IMR-90 (cell line): Measurements from ENCODE around the gene ST6GAL2. TPM values are rescaled to one million over a fixed set of nuclear protein-coding genes. Genes with fewer than 3 reads are reported as not detected.

Source experiments
- ATAC-seq: fragments of 200-7000 bp; cut with Tn5 transposase; 2 replicates; pipeline ENCODE4 v1.9.1; 2020; ENCODE audit warnings: low read depth, mild to moderate bottlenecking, moderate library complexity
- BruUV-seq: library from RNA; stranded (reverse); fragments of 400-500 nt; replicated peaks from 2 replicates; lab custom pipeline; 2021; lab: Mats Ljungman, UMichigan
- CTCF ChIA-PET: fragments of 300-600 bp; formaldehyde crosslinking; extraction: SDS; loops from one replicate; lab custom pipeline; 2021; ENCODE audit warnings: antibody characterized with exemption; lab: Yijun Ruan, JAX
- POLR2A ChIA-PET: fragments of 300-600 bp; sonication (Branson Sonifier 250); formaldehyde crosslinking; loops from one replicate; lab custom pipeline; 2022; ENCODE audit warnings: antibody characterized with exemption; ENCODE audit not compliant: unreplicated experiment; lab: Charles Lee
- DNase-seq: peaks from one replicate; pipeline ENCODE4 v3.0.0; 2013
- H2AFZ ChIP-seq: replicated peaks from 2 replicates; pipeline ENCODE3; 2013; ENCODE audit warnings: low read length, mild to moderate bottlenecking; ENCODE audit not compliant: poor library complexity
- H2AK5ac ChIP-seq: 2 replicates; pipeline ENCODE4 v1.6.1; 2013; ENCODE audit warnings: low read depth, low read length, inconsistent platforms
- H2AK9ac ChIP-seq: replicated peaks from 2 replicates; pipeline ENCODE3; 2013; ENCODE audit warnings: mild to moderate bottlenecking, low read depth, low read length, moderate library complexity; ENCODE audit not compliant: poor library complexity
- H2BK120ac ChIP-seq: 2 replicates; pipeline ENCODE4 v1.6.1; 2013; ENCODE audit warnings: low read depth, low read length, inconsistent platforms
- H2BK15ac ChIP-seq: 3 replicates; pipeline ENCODE4 v1.6.1; 2013; ENCODE audit warnings: low read depth, low read length, inconsistent platforms
- H2BK20ac ChIP-seq: 2 replicates; pipeline ENCODE4 v1.6.1; 2013; ENCODE audit warnings: low read depth, mild to moderate bottlenecking, inconsistent platforms, low read length, moderate library complexity
- H2BK5ac ChIP-seq: 2 replicates; pipeline ENCODE4 v1.6.1; 2013; ENCODE audit warnings: mild to moderate bottlenecking, low read depth, low read length, inconsistent platforms; ENCODE audit not compliant: poor library complexity, severe bottlenecking
- H3K14ac ChIP-seq: replicated peaks from 2 replicates; pipeline ENCODE4 v1.6.1; 2013; ENCODE audit warnings: low read depth, low read length, inconsistent platforms
- H3K18ac ChIP-seq: 2 replicates; pipeline ENCODE4 v1.6.1; 2013; ENCODE audit warnings: low read depth, low read length, control low read depth
- H3K23ac ChIP-seq: 2 replicates; pipeline ENCODE4 v1.6.1; 2013; ENCODE audit warnings: low read depth, low read length, inconsistent platforms
- H3K27ac ChIP-seq: 2 replicates; pipeline ENCODE4 v1.5.1; 2013; ENCODE audit warnings: mild to moderate bottlenecking, control low read depth, low read length; ENCODE audit not compliant: insufficient read depth
- H3K27me3 ChIP-seq: 2 replicates; pipeline ENCODE4 v1.6.1; 2013; ENCODE audit warnings: low read length; ENCODE audit not compliant: control insufficient read depth, insufficient read depth
- H3K36me3 ChIP-seq: 2 replicates; pipeline ENCODE4 v1.6.1; 2013; ENCODE audit warnings: low read length, mixed read lengths; ENCODE audit not compliant: control insufficient read depth, insufficient read depth
- H3K4ac ChIP-seq: 2 replicates; pipeline ENCODE4 v1.6.1; 2013; ENCODE audit warnings: low read depth, low read length, inconsistent platforms
- H3K4me1 ChIP-seq: 2 replicates; pipeline ENCODE4 v1.6.1; 2013; ENCODE audit warnings: low read length, mixed read lengths; ENCODE audit not compliant: control insufficient read depth, insufficient read depth
- H3K4me2 ChIP-seq: 2 replicates; pipeline ENCODE4 v1.6.1; 2013; ENCODE audit warnings: low read depth, mild to moderate bottlenecking, control low read depth, low read length, moderate library complexity
- H3K4me3 ChIP-seq: 2 replicates; pipeline ENCODE4 v1.5.1; 2013; ENCODE audit warnings: low read depth, mild to moderate bottlenecking, control low read depth, low read length, moderate library complexity; ENCODE audit not compliant: insufficient read depth
- H3K56ac ChIP-seq: 2 replicates; pipeline ENCODE4 v1.6.1; 2013; ENCODE audit warnings: low read length, inconsistent platforms; ENCODE audit not compliant: insufficient read depth; ENCODE audit errors: extremely low read depth
- H3K79me1 ChIP-seq, 2 experiments: 2 replicates each; pipeline ENCODE4 v1.6.1; 2013; ENCODE audit warnings: low read length in 2 of 2, inconsistent platforms in 1 of 2, low read depth in 1 of 2
- H3K9ac ChIP-seq: 2 replicates; pipeline ENCODE4 v1.6.1; 2013; ENCODE audit warnings: low read depth, low read length, control low read depth
- H3K9me1 ChIP-seq: 2 replicates; pipeline ENCODE4 v1.6.1; 2013; ENCODE audit warnings: low read length, inconsistent platforms; ENCODE audit not compliant: insufficient read depth
- H3K9me3 ChIP-seq: 2 replicates; pipeline ENCODE4 v1.6.1; 2013; ENCODE audit warnings: low read length; ENCODE audit not compliant: control insufficient read depth, insufficient read depth
- H4K20me1 ChIP-seq: 2 replicates; pipeline ENCODE4 v1.6.1; 2013; ENCODE audit warnings: low read length, inconsistent platforms; ENCODE audit not compliant: insufficient read depth
- H4K5ac ChIP-seq: 2 replicates; pipeline ENCODE4 v1.6.1; 2013; ENCODE audit warnings: mild to moderate bottlenecking, low read depth, low read length, control low read depth
- H4K8ac ChIP-seq, 2 experiments: 2 replicates each; pipeline ENCODE4 v1.6.1; 2013; ENCODE audit warnings: low read depth in 2 of 2, low read length in 2 of 2, control low read depth in 1 of 2, inconsistent platforms in 1 of 2
- H4K91ac ChIP-seq: 2 replicates; pipeline ENCODE4 v1.6.1; 2013; ENCODE audit warnings: low read depth, low read length, inconsistent platforms; ENCODE audit not compliant: insufficient read depth
- BHLHE40 ChIP-seq: fragments of 150-350 bp; IDR thresholded peaks from 2 replicates; pipeline ENCODE4 v1.6.1; 2016; ENCODE audit warnings: mild to moderate bottlenecking, low read depth, low read length
- CEBPB ChIP-seq: IDR thresholded peaks from 2 replicates; pipeline ENCODE4 v1.6.1; 2012; ENCODE audit warnings: low read depth, low read length, improper control_type of control experiment
- CHD1 ChIP-seq: IDR thresholded peaks from 2 replicates; pipeline ENCODE4 v1.6.1; 2012; ENCODE audit warnings: low read depth, low read length, improper control_type of control experiment
- CTCF ChIP-seq: conservative IDR thresholded peaks from 2 replicates; pipeline ENCODE4 v1.5.1; 2012; ENCODE audit warnings: mild to moderate bottlenecking, low read depth, low read length, improper control_type of control experiment
- MAFK ChIP-seq: IDR thresholded peaks from 2 replicates; pipeline ENCODE4 v1.6.1; 2012; ENCODE audit warnings: low read depth, low read length, improper control_type of control experiment
- MAZ ChIP-seq: IDR thresholded peaks from 2 replicates; pipeline ENCODE4 v1.6.1; 2012; ENCODE audit warnings: low read depth, mild to moderate bottlenecking, low read length, improper control_type of control experiment, moderate library complexity, borderline replicate concordance
- MXI1 ChIP-seq: IDR thresholded peaks from 2 replicates; pipeline ENCODE4 v1.6.1; 2012; ENCODE audit warnings: low read depth, mild to moderate bottlenecking, low read length, moderate library complexity, borderline replicate concordance
- RFX5 ChIP-seq: IDR thresholded peaks from 2 replicates; pipeline ENCODE4 v1.8.0; 2012; ENCODE audit warnings: low read depth, mild to moderate bottlenecking, low read length, moderate library complexity
- SMC3 ChIP-seq: fragments of 150-350 bp; IDR thresholded peaks from 2 replicates; pipeline ENCODE4 v1.6.1; 2016; ENCODE audit warnings: low read depth, mild to moderate bottlenecking, antibody characterized with exemption, low read length, moderate library complexity
- WGBS, 2 experiments: methylation state at CpG; one replicate each; pipeline versions ENCODE4 v1.1.5 to v1.1.7; 2013; ENCODE audit warnings: missing lambda C conversion rate in 2 of 2; ENCODE audit not compliant: insufficient read length in 1 of 2; ENCODE audit errors: extremely low coverage in 2 of 2; 5-methylcytosine and 5-hydroxymethylcytosine counted together
- dilution Hi-C: fragments of 300-500 bp; cut with HindIII; formaldehyde crosslinking; loops from one replicate; pipeline ENCODE4 v1.14.3; 2018; ENCODE audit warnings: low sequenced_read_pairs; ENCODE audit not compliant: unreplicated experiment
- in situ Hi-C: fragments of 300-500 bp; cut with MboI; formaldehyde crosslinking; loops from 3 replicates; pipeline ENCODE4 v1.14.3; 2019; ENCODE audit warnings: low sequenced_read_pairs, inconsistent platforms, mixed read lengths
- intact Hi-C: fragments of 100-400 bp; cut with micrococcal nuclease; formaldehyde crosslinking; loops from 2 replicates; pipeline ENCODE4 v1.10.0; 2022
- polyA plus RNA-seq, 3 experiments: library from polyadenylated mRNA; depleted of rRNA; stranded (reverse); fragments of >200 nt; gene quantifications; 2 replicates each; pipeline ENCODE4 v1.2.3, GENCODE V29; 2012; ENCODE audit warnings: low replicate concordance in 1 of 3
- total RNA-seq: library from RNA; depleted of rRNA; stranded (reverse); fragments of >200 nt; gene quantifications from 2 replicates; pipeline ENCODE4 v1.2.3, GENCODE V29; 2012
- TF ChIP-seq, protein P1 (sequence below): fragments of 150-350 bp; IDR thresholded peaks from 2 replicates; pipeline ENCODE4 v1.6.1; 2017; ENCODE audit warnings: mild to moderate bottlenecking, antibody characterized with exemption, low read length, low read depth
- TF ChIP-seq, protein P2 (sequence below): fragments of 150-350 bp; IDR thresholded peaks from 2 replicates; pipeline ENCODE4 v1.6.1; 2016; ENCODE audit warnings: low read depth, mild to moderate bottlenecking, low read length, moderate library complexity, borderline replicate concordance

ST6GAL2 gene
- total and polyA plus RNA-seq, 2 of the 4 experiments (the other 2 are of a cell fraction) = not detected

DNA sequence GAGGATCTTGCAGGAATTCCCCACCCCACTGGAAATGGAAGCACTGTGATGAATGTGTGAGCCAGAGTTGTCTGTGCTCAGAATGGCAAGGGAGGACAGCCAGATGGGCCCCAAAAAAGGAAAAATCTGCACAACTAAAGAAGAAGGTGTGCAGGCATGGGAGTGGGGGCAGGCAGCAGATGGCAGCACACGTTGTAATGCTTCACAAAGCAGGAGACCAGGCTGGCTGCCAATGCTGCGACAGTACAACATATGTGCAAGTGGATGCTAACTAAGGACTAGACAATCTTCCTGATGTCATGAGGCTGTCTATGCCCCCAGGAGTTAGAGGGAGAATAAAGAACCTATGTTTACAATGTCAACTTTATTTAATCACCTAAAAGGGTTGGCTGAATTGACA is 27.2 kb downstream of the ST6GAL2 start:
- Histone ChIP-seq H3K36me3 (no peaks in the 10 kb centered on the region), H3K14ac (no peak overlapping the region), H2AFZ (no peak overlapping the region), H3K27ac (no peak overlapping the region), H3K18ac (no peak overlapping the region), H2BK120ac (no peak overlapping the region), H3K9ac (no peak overlapping the region), H2AK9ac (no peak overlapping the region), H4K8ac (no peak overlapping the region), H3K4me3 (no peak overlapping the region), H3K9me1 (no peaks in the 10 kb centered on the region), H3K79me1 (no peaks in the 10 kb centered on the region), H2AK5ac (no peak overlapping the region), H3K4ac (no peak overlapping the region), H4K91ac (no peak overlapping the region), H3K4me1 (no peaks in the 10 kb centered on the region), H2BK15ac (no peak overlapping the region), H3K23ac (no peak overlapping the region), H3K4me2 (no peak overlapping the region), H3K27me3 (no peaks in the 10 kb centered on the region), H2BK5ac (no peak overlapping the region), H4K20me1 (no peaks in the 10 kb centered on the region), H4K5ac (no peak overlapping the region), H3K9me3 (peaks cover 3% of the 10 kb centered on the region; the same call in 1 of the 2 replicates), H3K56ac (no peak overlapping the region), H2BK20ac (no peak overlapping the region)
- in situ Hi-C loops (no loop called here), intact Hi-C loops (no loop called here), dilution Hi-C loops (no loop called here)
- ATAC-seq (no peak), DNase-seq (no peak)
- WGBS, 2 experiments = 29% methylated on average over 1 of the region's 2 CpGs; no CpG with 5 or more reads in 1 of the 2 experiments
- ChIA-PET POLR2A (no interaction called here), CTCF (no interaction called here)
- TF ChIP-seq MAZ (no peak), RFX5 (no peak), MAFK (no peak), MXI1 (no peak), CTCF (no peak), BHLHE40 (no peak), CHD1 (no peak), SMC3 (no peak), CEBPB (no peak)
- TF ChIP-seq, protein P1, sequence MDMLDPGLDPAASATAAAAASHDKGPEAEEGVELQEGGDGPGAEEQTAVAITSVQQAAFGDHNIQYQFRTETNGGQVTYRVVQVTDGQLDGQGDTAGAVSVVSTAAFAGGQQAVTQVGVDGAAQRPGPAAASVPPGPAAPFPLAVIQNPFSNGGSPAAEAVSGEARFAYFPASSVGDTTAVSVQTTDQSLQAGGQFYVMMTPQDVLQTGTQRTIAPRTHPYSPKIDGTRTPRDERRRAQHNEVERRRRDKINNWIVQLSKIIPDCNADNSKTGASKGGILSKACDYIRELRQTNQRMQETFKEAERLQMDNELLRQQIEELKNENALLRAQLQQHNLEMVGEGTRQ = no peak
- TF ChIP-seq, protein P2, sequence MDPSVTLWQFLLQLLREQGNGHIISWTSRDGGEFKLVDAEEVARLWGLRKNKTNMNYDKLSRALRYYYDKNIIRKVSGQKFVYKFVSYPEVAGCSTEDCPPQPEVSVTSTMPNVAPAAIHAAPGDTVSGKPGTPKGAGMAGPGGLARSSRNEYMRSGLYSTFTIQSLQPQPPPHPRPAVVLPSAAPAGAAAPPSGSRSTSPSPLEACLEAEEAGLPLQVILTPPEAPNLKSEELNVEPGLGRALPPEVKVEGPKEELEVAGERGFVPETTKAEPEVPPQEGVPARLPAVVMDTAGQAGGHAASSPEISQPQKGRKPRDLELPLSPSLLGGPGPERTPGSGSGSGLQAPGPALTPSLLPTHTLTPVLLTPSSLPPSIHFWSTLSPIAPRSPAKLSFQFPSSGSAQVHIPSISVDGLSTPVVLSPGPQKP = no peak
- BruUV-seq = no TSS peak
